Measurements from ENCODE around the gene BCKDHB.

BCKDHB gene

DNA sequence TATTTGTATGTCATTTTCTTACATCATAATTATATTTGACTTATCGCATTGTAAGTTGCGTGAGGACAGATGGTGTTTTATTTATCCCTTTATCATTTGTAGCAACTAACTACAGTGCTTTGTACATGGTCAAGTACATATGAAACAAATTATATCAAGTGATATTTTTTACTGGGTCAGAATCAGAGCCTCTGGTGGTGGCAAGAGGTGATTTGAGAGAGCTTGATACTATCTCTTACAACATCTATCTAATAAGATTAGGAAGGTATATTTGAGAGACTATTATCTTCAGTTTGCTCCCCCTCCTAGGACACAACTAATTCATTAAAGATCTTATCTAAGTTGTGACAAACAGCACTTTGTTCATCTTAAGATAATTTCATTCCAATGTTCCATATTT, 47.7 kb downstream of the BCKDHB start:
- no peak for DNase-seq

DNA sequence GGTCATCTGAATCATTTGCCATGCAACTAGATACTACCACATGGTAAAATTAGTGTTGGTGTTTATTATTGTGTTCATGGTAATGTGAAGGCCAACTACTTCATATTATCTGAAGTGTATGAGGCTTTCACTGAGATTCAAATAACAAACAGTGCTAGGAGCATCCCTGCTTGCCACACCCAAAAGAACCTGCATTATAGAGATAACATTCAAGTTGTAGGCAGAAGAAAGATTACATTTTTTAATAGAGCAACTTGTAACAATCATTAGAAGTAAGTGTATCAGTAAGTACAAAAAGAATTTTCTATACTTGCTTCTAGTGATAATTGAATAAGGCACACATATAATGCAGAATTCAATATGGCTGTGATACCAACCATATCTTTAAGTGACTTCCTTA, 49.8 kb downstream of the BCKDHB start:
- DNase-seq = no peak

DNA sequence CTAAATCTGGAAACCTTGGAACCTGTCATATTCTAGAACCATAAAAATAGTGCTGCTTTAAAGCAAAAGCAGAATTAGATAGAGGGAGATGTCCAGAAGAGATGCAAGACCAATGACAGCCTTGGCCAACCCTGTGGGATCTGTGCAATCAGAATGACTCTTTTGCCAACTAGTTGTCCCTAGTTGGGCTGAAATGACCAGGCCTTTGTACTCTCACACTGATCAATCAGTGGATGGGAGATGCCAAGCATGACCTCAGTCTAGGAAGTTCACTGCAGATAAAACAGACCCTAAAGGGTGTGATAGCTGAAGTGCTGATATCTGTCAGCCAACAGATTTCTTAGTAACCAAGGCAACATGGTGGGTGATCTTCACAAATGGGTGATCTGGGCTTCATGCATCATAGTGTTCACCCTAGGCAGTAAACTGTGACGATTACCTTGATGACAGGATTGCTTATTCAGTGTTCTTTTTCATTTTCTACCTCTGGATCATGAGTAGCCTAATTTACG, 52.1 kb downstream of the BCKDHB start:
- no peak for DNase-seq

DNA sequence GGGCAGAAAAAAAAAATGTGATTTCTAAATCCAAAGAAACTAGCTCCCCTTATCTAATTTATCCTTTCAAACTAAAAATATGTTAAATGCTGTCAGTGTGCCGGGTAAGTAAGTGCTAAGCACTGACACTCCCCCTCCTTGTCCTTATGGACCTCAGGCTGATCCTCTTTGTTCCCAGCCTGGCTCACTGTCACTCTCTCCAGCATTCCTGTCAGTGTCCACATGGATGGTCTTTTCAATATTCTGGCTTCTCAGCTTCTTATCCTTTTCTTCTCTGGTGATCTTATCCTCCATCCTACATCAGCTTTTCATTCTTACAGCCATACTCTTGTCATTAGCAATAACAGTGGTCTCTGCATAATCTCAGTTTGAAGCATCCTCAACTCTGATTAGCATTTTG, 55.0 kb downstream of the BCKDHB start:
- DNase-seq = no peak

DNA sequence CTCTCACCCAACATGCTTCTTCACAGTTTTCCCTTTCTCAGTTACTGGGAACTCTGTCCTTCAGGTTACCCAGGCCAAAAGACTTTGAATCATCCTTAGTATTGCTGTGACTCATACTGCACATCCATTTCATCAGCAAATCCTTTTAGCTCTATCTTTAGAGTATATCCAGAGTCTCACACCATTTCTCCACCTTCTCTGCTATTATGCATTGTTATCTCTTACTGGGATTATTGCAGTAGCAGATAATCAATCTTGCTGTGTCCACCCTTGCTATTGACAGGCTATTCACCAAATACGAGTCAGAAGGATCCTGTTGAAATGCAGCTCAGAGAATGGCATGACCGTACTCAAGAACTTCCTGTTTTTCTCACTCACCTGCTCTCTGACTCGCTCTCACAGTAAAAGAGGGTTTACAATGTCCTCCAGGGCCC, 57.3 kb downstream of the BCKDHB start:
- DNase-seq = peak; percentile 26 to 64

DNA sequence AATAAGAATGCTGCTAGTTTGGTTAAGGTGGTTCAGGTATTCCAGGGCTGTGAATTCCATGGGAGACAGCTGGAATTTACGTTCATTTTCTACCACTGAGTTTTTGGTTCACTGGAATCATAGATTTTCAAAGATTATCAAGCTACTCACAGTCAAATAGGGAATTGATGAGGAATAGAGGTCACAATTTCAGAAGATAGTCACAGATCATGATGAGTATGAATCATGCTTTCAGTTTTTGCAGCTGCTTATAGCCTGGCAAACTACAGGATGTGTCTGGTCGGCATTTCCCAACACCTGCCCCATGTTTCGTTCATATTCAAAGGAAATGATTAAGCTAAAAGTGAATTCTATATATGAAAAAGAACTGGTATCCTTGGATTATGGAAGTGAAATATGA, 58.7 kb downstream of the BCKDHB start:
- DNase-seq = peak; percentile 43 to 57

DNA sequence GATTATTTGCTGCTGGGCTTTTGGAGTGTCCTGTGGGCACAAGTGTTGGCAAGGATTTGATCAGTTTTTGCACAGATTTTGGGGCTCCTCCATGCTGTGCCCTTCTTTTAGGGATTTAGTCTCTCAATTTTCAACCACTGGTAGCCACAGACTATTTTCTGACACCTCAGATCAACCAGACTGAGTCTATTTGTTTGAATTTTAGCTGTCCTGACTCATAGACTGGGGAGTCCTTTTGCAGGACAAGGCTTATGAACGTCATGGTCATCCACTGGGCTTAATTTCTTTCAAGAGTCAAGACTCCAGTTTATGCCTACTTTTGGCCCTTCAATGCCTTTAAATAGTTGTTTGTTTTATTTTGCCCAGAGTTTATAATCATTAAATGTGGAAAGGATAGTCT, 59.3 kb downstream of the BCKDHB start:
- DNase-seq = no peak

DNA sequence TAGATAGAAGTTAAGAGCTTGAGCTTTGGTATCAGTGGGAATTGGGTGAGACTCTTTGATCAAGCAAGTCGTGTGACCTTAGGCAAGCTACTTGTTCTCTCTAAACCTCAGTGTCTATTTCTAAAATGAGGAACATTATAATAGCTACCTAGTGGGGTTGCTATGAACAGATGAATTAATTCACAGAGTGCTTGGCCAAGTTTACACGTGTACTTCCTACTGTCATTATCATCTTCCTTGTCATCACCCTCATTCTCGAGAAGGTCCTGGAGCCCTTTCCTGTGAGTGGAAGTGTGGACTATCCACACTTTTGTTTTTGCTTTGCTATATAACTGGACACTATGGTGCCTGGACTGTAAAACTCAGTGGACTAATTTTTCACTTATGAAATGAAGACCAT, 64.0 kb downstream of the BCKDHB start:
- no peak for DNase-seq

DNA sequence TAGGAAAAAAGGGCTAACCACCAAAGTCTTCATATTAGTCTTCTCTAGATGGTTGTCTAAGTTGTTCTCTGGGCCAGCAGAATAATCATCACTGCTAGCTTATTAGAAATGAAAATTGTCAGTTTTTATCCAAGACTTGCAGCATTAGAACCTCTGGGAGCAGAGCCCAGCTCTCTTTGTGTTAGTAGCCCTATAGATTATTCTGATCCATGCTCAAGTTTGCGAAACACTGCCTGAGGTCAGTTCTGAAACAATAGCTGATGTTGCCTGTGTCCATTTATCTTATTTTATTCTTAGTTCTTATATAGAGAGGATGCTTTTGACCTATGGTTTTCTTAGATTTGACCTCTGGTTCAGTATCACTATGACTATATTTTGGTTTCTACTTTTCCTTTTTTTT, 66.9 kb downstream of the BCKDHB start:
- no peak for DNase-seq

DNA sequence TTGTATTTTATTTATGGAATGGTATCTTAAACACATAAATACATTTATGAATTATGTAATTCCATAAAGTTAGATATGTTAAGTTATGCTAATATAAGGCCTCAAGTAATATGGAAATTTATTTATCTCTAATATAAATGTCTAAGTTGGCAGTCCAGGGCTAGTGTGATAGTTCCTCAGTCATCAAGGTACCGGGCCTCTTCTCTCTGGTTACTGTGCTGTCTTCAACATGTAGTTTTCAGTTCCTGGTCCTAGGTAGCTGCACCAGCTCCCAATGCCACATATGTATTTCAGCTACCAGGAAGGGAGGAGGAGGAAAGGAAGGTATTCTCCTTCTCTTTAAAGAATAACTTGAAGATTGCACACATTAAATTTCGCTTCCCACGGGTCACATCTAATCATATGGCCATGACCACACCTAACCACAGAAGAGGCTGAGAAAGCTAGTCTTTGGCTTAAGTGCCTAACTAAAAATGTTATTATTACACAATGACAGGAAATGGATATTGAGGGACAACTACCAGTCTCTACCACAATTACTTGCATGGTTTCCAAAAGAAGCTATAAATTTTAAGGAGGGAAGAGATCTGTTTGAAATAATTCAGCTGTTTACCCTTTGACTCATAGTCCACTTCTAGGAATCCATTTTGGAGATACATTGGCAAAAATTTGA, 68.6 kb downstream of the BCKDHB start:
- DNase-seq = no peak

DNA sequence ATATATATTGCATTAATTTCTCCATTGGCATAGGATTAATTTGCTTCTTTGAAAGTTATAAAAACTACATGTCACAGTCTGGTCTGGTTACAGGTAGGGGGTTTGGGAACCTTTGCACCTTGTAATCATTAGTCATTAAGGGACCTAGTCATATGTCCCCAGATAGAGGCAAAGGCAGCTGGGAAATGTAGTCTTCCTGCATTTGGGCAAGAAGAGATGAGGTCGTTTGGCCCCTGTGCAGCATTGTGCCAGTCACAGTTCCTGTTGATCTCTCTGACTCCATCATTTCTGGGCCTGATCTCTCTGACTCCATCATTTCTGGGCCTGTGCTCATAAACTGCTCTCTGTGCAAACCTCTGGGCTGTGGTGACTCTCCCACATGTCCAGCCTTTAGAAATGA, 73.2 kb downstream of the BCKDHB start:
- DNase-seq = no peak

DNA sequence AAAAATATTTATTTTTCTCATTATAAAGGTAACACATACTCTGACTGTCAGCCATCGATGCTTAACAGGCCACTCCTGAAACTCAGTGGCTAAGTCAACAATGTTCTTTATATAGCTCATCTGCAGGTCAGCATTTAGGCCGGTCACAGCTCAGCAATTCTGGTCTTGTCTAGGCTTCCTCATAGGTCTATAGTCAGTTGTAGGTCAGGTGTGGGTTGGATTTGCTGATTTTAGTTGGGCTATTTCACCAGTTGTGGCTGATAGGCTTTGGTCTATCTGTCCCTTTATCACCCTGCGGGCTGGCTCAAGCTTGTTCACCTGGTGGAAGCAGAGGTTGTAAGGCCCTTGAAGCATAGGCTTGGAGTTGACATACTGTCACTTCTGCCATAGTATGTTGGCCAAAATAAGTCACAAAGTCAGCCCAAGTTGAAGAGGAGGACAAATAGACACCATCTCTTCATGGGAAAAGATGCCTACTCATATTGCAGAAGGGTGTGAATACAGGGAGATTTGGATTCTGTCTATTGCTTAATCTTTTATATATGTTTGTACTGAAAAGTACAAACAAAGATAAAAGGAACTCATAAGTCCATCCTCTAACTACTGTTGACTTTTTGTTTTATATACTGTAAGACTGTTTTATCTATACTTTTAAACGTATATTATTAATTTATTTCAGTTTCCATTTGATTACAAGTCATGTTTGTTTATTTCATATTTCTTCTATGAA, 75.0 kb downstream of the BCKDHB start:
- DNase-seq = peak in 1 of 2 experiments; percentile 35

DNA sequence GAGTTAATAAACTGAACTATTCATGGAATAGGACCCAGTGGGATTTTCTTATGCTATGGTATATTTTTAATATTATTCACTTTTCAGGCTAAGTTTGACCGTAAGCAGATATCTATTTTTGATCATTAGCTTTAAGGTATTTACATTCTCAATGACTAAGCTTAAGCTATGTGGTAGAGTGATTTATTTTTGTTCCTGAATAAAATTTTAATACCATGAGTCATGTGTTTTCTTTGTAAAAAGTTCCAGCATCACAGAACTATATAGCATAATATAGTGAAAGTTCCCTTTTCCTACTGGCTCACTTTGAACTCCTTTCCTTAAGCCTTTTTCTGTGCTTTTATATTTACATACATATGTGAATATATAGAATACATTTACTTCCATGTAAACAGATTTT, 75.8 kb downstream of the BCKDHB start:
- DNase-seq = no peak

DNA sequence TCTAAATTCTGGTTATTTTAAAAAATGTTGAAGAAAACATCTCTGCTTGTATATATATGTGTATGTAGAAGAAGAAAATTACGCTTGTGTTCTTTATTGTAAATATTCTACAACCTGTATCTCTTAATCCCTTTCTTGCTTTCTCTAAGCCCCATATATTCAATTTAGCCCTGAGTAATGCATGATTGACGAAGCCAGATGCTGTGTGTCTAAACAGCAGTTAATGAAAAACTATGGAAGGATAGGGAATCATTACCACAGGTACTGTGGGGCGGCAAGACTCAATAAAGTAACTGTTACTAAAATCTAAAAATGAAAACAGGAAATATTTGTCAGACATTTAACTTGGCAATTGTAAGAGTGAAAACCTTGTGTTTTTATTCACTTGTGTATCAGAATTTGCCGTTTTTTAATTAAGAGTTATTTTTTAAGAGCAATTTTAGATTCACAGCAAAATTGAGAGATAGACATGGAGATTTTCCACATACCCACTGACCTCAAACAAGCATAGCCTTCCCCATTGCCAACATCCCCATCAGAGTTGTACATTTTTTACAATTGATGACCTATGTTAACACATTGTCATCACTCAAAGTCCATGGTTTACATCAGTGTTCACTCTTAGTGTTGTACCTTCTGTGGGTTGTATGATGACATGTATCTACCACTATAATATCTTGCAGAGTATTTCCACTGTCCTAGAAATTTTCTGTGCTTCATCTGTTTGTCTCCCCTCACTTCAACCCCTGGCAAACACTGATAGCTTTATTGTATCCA, 76.7 kb downstream of the BCKDHB start:
- no peak for DNase-seq

DNA sequence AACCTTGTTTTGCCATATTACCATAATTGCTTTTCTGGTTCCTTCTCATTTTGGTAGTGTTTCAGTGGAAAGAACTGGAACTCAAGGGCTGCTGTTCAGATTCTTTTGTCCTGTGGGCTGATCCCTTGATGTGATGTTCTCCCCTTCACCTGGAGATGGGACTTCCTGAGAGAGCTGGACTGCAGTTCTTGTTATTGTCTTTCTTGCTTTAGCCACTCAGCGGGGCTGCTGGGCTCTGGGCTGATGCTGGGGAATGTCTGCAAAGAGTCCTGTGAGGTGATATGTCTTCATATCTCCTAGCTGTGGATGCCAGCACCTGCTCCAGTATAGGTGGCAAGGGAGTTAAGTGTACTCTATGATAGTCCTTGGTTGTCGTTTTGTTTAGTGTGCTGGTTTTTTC, 79.0 kb downstream of the BCKDHB start:
- no peak for DNase-seq

DNA sequence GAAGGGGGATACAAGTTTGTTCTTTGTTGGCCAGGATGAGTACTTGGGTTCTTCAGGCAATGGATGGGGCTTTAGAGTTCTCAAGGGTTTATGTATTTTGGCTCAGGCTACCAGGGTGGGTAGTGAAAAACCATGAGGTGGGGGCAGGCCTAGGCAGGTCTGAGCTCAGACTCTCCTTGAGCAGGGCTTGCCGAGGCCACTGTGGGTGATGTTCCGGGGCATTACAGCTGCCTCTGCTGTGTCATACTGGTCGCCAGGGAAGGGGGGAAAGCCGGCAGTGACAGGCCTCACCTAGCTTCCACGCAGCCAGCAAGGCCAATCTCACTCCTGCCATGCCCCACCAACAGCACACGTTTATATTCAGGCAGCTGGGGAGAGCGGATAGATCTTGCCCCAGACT, 79.6 kb downstream of the BCKDHB start:
- peak; percentile 17 to 42 for DNase-seq

DNA sequence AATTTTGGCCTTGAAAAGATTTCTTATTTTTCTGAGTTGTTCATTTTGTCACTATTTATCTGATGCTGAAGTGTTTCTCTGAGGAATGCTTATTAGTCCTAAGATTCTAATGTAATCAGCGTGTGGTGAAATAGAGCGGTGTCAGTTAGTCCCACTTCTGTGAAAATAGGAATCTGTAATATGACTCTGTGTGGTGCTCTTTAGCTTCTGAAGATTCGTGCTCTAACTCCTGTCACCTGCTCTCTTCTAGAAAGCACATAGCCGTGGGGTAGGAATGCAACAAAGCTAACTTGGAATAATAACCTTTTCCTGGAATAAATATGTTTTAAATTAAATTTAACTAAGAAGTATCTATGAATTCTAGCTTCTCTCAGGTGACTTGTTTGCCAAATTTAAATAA, 90.4 kb downstream of the BCKDHB start:
- DNase-seq = no peak

DNA sequence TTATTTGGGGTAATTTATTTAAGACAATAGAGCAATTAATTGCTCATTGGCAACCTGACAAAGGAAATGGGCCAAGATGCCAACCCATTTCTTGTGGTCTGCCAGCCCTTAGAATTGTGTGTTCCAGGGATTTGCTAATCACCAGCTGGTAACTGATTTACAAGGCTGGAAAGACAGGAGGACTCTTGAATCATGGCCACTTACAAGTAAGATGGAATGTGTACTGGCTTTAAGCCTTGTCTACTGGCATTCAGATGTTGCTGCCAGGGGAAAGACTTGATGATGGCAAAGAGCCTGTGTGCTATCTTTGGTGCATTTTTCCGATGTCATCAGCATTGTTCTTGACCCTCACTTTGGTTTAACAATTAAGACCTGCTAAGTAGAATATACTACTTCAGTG, 91.0 kb downstream of the BCKDHB start:
- DNase-seq = no peak

DNA sequence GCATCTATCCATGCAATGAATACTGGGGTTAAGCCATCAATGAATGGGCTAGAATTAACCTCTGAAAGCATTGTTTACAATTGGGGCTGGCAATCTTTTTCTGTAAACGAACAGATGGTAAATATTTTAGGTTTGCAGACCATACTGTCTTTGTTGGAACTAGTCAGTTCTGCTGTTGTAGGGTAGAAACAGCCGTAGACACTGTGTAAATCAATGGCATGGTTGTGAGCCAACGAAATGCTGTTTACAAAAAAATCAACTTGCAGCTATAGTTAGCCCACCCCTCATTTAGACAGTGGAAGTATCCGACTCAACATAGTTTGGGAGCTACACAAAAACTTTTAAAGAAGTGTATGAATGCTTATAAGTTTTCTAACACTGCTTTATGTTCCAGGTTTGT, 91.5 kb downstream of the BCKDHB start:
- no peak for DNase-seq

DNA sequence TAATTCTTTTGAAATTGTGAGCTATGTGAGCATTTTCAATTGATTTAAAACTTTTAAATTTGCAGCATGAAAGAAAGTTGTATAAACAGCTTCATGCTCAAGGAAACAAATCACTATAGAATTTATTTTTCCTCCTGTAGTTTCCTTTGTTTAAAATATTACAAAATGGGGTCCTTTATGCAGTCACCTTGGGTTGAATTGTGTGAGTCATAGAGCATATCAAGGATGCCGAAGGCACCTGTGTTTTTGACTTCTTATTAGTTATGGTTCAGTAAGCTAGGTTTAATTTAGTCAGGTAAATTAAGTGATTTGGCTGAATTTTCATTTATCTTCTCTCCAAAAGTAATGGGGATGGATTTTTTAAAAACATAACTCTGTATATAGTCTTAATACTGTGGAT, 96.8 kb downstream of the BCKDHB start:
- no peak for DNase-seq

DNA sequence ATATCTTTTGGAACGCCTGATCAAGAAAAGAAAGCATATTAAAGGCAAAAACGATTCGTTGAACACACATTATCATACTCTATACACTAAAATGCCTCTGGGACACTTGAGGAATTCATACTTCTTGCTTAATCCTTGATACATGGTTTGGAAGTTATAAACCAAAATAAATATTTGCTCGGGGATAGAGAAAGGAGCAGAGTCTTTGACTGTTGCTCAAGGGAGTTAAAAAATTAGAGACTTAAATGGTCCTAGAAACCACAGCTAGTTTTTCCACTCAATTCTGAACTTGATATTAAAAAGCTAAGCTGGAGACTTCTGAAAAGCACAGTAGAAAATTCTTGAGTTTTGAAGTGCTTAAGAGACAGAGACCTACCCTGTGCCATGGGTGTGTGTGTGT, 98.9 kb downstream of the BCKDHB start:
- no peak for DNase-seq

DNA sequence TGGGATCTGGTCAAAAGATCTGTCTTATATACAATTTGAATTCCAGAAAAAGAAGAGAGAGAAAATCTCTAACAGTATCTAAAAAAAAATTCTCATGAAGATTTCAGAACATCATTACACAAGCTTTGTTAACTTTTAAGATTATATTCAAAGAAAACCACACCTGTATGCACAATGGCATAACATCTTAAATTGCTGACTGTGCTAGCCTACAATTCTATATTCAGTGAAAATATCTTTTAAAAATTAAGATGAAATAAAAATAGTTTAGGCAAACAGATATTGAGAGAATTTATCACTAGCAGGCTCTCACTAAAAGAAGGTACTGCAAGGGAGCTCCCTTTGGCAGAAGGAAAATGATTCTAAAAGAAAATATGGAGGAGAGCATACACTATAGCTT, 100.3 kb downstream of the BCKDHB start:
- no peak for DNase-seq

DNA sequence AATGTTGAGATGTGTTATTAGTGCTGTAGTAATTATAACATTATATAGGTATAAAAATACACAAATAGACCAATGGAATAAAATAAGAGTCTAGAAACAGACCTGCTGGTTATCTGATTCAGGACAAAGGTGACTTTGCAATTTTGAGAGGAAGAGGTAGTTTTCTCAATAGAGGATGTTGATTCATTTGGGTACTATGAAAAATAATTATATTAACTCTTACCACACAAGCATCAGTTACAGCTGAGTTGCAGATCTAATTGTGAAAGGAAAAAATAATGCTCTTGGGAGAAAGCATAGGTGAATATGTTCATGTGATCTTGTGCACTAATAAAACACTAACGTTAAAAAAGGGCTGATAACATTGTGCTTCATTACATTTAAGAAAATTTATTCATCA, 103.0 kb downstream of the BCKDHB start:
- DNase-seq = no peak

DNA sequence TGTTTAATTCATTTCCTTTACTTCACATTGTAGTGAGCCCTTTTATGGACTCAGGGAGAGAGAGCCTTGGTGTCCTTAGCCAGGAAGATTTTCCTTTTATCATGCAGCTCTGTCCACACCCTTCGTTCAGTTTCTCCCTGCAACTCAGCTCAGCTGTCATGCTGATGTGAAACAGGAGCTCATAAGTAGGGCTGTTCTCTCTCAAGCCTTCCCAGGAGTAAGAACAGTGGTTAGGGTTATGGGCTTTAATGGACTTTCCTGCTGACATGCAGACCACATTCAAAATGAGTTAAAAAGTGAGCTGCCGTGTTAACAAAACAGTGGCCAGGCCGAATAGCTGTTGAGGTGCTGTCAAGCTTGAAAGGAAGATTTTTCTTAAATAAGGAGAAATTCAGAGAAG, 104.1 kb downstream of the BCKDHB start:
- no peak for DNase-seq
